Measurements from ENCODE around the gene ENO2.
A peak's percentile ranks its signal among the peaks of the same experiment; 100 is the strongest.

The ENO2 gene

GRCh38 chr12:6935371-6936193 is 21.2 kb downstream of the ENO2 start:
- DNase-seq: no peak

- DNase-seq: no peak
These were observed 21.8 kb downstream of the ENO2 start for GRCh38 chr12:6936194-6936635.

GRCh38 chr12:6936636-6937480 is 22.5 kb downstream of the ENO2 start:
- no peak for DNase-seq

GRCh38 chr12:6937481-6938352 is 23.3 kb downstream of the ENO2 start:
- DNase-seq: peak; percentile 86 to 92

- DNase-seq: no peak
These were observed 24.2 kb downstream of the ENO2 start for GRCh38 chr12:6938353-6939190.

GRCh38 chr12:6939191-6939540 is 24.8 kb downstream of the ENO2 start:
- no peak for DNase-seq

GRCh38 chr12:6941267-6941666 is 26.9 kb downstream of the ENO2 start:
- DNase-seq: no peak

GRCh38 chr12:6941782-6942181 is 27.4 kb downstream of the ENO2 start:
- no peak for DNase-seq

- no peak for DNase-seq
These were observed 27.9 kb downstream of the ENO2 start for GRCh38 chr12:6942331-6942665.

GRCh38 chr12:6943389-6943721 is 29.0 kb downstream of the ENO2 start:
- DNase-seq: peak in 1 of 2 experiments; percentile 51

- DNase-seq: peak; percentile 48 to 83
These were observed 29.5 kb downstream of the ENO2 start, which contains the start of the genes C12orf57 and RNU7-1 for GRCh38 chr12:6943722-6944380. TSS of gene C12orf57 (plus strand) at chr12:6944022. CDS start at chr12:6944122, 100 bp downstream. TSS of gene RNU7-1 (plus strand) at chr12:6943816.

GRCh38 chr12:6944381-6945186 is 30.2 kb downstream of the ENO2 start:
- peak; percentile 58 to 93 for DNase-seq

GRCh38 chr12:6945613-6946012 is 31.2 kb downstream of the ENO2 start:
- DNase-seq: no peak

- DNase-seq: peak; percentile 92 to 94
These were observed 31.9 kb downstream of the ENO2 start for GRCh38 chr12:6946033-6946919.

- no peak for DNase-seq
These were observed 32.6 kb downstream of the ENO2 start for GRCh38 chr12:6946920-6947374.

GRCh38 chr12:6947615-6948014 is 33.2 kb downstream of the ENO2 start:
- no peak for DNase-seq

- no peak for DNase-seq
These were observed 34.7 kb downstream of the ENO2 start for GRCh38 chr12:6948873-6949594.

- DNase-seq: no peak
These were observed 36.0 kb downstream of the ENO2 start for GRCh38 chr12:6950401-6950801.
